ENCODE data around the gene OR2A14. TPM values are rescaled to one million over a fixed set of nuclear protein-coding genes. Genes with fewer than 3 reads are reported as not detected.

Gene OR2A14
- not detected for total RNA-seq

DNA sequence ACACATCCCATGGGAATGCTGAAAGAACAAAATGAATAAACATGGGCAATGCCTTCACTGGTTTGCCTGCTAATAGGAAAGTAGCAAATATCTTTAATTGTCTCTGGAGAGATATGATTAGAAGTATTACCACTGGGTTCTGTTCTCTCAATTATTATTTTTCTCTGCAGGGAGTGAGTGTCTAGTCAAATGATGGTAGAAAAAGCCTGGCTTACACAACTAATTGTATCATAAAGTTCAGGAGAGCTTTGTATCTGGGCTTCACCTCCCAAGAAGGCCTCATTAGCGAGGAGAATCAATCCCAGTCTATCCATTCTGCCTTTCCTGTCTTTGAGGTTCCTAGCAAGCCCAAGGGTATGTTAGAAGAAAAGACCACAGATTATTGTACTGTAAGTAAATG, at the start of gene OR2A14:
Gene OR2A14 (plus strand): TSS at position 301 of the 400 bp plus-strand sequence. CDS start 5,937 bp downstream, outside the sequence.
- intact Hi-C loops (cut with DNase I): loop anchor here (5.0 kb wide), 1 partner anchor 391 kb away; no protein-coding TSS in a partner anchor
- no peak within 1 kb of the TSS for H3K27ac ChIP-seq
- TF ChIP-seq, protein P1, sequence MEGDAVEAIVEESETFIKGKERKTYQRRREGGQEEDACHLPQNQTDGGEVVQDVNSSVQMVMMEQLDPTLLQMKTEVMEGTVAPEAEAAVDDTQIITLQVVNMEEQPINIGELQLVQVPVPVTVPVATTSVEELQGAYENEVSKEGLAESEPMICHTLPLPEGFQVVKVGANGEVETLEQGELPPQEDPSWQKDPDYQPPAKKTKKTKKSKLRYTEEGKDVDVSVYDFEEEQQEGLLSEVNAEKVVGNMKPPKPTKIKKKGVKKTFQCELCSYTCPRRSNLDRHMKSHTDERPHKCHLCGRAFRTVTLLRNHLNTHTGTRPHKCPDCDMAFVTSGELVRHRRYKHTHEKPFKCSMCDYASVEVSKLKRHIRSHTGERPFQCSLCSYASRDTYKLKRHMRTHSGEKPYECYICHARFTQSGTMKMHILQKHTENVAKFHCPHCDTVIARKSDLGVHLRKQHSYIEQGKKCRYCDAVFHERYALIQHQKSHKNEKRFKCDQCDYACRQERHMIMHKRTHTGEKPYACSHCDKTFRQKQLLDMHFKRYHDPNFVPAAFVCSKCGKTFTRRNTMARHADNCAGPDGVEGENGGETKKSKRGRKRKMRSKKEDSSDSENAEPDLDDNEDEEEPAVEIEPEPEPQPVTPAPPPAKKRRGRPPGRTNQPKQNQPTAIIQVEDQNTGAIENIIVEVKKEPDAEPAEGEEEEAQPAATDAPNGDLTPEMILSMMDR (IDR thresholded peaks at IDR 0.05): no peak

DNA sequence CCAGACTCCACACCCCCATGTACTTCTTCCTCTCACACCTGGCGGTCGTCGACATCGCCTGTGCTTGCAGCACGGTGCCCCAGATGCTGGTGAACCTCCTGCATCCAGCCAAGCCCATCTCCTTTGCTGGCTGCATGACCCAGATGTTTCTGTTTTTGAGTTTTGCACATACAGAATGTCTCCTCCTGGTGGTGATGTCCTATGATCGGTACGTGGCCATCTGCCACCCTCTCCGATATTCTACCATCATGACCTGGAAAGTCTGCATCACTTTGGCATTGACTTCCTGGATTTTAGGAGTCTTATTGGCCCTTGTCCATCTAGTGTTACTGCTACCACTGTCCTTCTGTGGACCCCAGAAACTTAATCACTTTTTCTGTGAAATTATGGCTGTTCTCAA, 48.6 kb upstream of the OR2A14 start:
- intact Hi-C loops (cut with DNase I): no loop called here
- Histone ChIP-seq H3K4me3 (no peak overlapping the region), H3K9me3 (no peaks in the 10 kb centered on the region), H3K36me3 (no peaks in the 10 kb centered on the region), H3K27me3 (no peaks in the 10 kb centered on the region), H3K27ac (no peak overlapping the region), H3K9ac (ENCODE audit: low read depth in 2 of 2, low read length in 2 of 2) (no peak overlapping the region), H3K4me1 (no peaks in the 10 kb centered on the region)
- DNase-seq: no peak
- TF ChIP-seq, protein P1 (IDR thresholded peaks at IDR 0.05): no peak

More for the DNA sequence above, at the start of gene OR2A14:
- no peak for DNase-seq
- H3K9me3 ChIP-seq: no peaks in the 10 kb centered on the region
- no peaks in the 10 kb centered on the region for H3K36me3 ChIP-seq
- H3K27me3 ChIP-seq: no peaks in the 10 kb centered on the region
- no peak within 1 kb of the TSS for H3K4me3 ChIP-seq
- no peak within 1 kb of the TSS for H3K9ac ChIP-seq (ENCODE audit: low read depth in 2 of 2, low read length in 2 of 2)
- no peaks in the 10 kb centered on the region for H3K4me1 ChIP-seq

GRCh38 chr7:144085978-144086377, 37.0 kb upstream of the OR2A14 start, which contains the start of gene OR2A12:
Gene OR2A12 (plus strand): TSS chr7:144086278. CDS start chr7:144095108, 8,830 bp downstream.
- no peak within 1 kb of the TSS for H3K9ac ChIP-seq (ENCODE audit: low read depth in 2 of 2, low read length in 2 of 2)
- H3K36me3 ChIP-seq: no peaks in the 10 kb centered on the region
- no peak within 1 kb of the TSS for H3K27ac ChIP-seq
- intact Hi-C loops (cut with DNase I): no loop called here
- H3K4me1 ChIP-seq: no peaks in the 10 kb centered on the region
- no peaks in the 10 kb centered on the region for H3K27me3 ChIP-seq
- no peak for DNase-seq
- no peaks in the 10 kb centered on the region for H3K9me3 ChIP-seq
- no peak within 1 kb of the TSS for H3K4me3 ChIP-seq
- TF ChIP-seq, protein P1 (IDR thresholded peaks at IDR 0.05): no peak

DNA sequence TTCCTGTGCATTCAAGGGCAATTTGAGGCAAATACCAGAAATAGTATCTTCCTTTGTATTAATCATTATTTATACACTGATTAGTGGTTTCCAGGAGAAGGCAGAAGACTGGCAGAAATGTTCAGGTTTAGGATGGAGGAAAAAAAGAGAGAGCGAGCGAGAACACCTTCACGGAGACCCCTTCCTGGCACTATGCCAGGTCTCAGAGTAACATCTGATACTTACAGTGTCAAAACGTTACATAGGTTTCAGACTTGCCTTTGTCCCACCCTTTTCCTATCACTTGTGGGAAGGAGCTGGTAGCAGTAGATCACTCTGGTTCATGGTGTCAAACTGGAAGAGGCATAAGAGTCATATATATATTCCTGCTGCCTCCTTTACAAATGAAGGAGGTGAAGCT, 36.2 kb upstream of the OR2A14 start:
- Histone ChIP-seq H3K27me3 (no peaks in the 10 kb centered on the region), H3K9ac (ENCODE audit: low read depth in 2 of 2, low read length in 2 of 2) (no peak overlapping the region), H3K9me3 (no peaks in the 10 kb centered on the region), H3K4me3 (no peak overlapping the region), H3K36me3 (no peaks in the 10 kb centered on the region), H3K27ac (no peak overlapping the region), H3K4me1 (no peaks in the 10 kb centered on the region)
- no peak for DNase-seq
- TF ChIP-seq, protein P1 (IDR thresholded peaks at IDR 0.05): no peak
- intact Hi-C loops (cut with DNase I): no loop called here

DNA sequence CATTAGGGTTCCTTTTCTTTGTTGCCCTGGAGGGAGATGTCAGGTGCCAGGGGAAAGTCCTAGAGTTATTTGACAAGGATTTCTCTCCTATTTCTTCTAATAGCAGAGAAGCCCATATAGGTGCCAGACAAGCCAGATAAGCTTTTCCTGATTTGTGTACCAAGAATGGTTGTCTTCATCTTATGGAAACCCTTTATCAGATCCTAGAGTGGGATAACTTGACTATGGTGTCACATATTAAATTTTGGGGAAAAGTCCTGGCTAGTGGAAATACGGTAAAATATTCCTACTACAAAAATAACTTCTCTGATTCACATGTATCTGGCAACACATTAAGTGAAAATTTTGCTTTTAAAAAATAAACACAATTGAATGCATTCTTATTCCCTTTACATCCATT, 35.7 kb upstream of the OR2A14 start:
- intact Hi-C loops (cut with DNase I): no loop called here
- Histone ChIP-seq H3K27ac (no peak overlapping the region), H3K4me3 (no peak overlapping the region), H3K9ac (ENCODE audit: low read depth in 2 of 2, low read length in 2 of 2) (no peak overlapping the region), H3K27me3 (no peaks in the 10 kb centered on the region), H3K36me3 (no peaks in the 10 kb centered on the region), H3K9me3 (no peaks in the 10 kb centered on the region), H3K4me1 (no peaks in the 10 kb centered on the region)
- TF ChIP-seq, protein P1 (IDR thresholded peaks at IDR 0.05): no peak
- no peak for DNase-seq
